Measurements from ENCODE around the gene MT1X.

GRCh38 chr16:56681939-56682702 lies at the start of gene MT1X:
- TF ChIP-seq, protein P1, sequence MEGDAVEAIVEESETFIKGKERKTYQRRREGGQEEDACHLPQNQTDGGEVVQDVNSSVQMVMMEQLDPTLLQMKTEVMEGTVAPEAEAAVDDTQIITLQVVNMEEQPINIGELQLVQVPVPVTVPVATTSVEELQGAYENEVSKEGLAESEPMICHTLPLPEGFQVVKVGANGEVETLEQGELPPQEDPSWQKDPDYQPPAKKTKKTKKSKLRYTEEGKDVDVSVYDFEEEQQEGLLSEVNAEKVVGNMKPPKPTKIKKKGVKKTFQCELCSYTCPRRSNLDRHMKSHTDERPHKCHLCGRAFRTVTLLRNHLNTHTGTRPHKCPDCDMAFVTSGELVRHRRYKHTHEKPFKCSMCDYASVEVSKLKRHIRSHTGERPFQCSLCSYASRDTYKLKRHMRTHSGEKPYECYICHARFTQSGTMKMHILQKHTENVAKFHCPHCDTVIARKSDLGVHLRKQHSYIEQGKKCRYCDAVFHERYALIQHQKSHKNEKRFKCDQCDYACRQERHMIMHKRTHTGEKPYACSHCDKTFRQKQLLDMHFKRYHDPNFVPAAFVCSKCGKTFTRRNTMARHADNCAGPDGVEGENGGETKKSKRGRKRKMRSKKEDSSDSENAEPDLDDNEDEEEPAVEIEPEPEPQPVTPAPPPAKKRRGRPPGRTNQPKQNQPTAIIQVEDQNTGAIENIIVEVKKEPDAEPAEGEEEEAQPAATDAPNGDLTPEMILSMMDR (IDR thresholded peaks at IDR 0.05; ENCODE audit: borderline replicate concordance, extremely low read depth, low read length, poor library complexity, severe bottlenecking) = no peak
- no peak for TF ChIP-seq EZH2 (IDR thresholded peaks at IDR 0.05; ENCODE audit: borderline replicate concordance, low read depth, low read length, severe bottlenecking)
